ENCODE measurements around the gene FAM118A. TPM values are rescaled to one million over a fixed set of nuclear protein-coding genes. Genes with fewer than 3 reads are reported as not detected.

FAM118A gene
- total and polyA plus RNA-seq, 9 of the 15 experiments (the other 6 are each of a cell fraction or from before 2014, with no cell fraction given), result 17.0 to 223 (median 59.4) TPM

GRCh38 chr22:45265535-45265934 is 44.2 kb upstream of the FAM118A start:
- Histone ChIP-seq H2AFZ (ENCODE audit: low read depth, low read length) (no peak overlapping the region), H3K36me3 (ENCODE audit: control insufficient read depth, insufficient read depth, low read length) (no peaks in the 10 kb centered on the region), H3K9me3 (replicated peaks; ENCODE audit: control insufficient read depth, insufficient read depth, low read depth, low read length) (no peaks in the 10 kb centered on the region), H3K79me2 (ENCODE audit: control insufficient read depth, insufficient read depth, low read length) (no peaks in the 10 kb centered on the region), H4K20me1 (replicated peaks; ENCODE audit: control insufficient read depth, insufficient read depth, low read length) (no peaks in the 10 kb centered on the region), H3K27me3 (ENCODE audit: control insufficient read depth in 2 of 2, insufficient read depth in 2 of 2, low read length in 2 of 2) (peaks cover 0 to 11% of the 10 kb centered on the region in 2 experiments; a peak in 3 of 5 replicates), H3K27ac (ENCODE audit: extremely low read depth, low read depth, low read length) (no peak overlapping the region), H3K4me3 (no peak overlapping the region), H3K4me2 (ENCODE audit: insufficient read depth, low read length) (no peak overlapping the region), H3K4me1 (replicated peaks in 1 of 2; ENCODE audit: control insufficient read depth in 2 of 2, insufficient read depth in 2 of 2, low read length in 2 of 2) (peaks cover 5 to 22% of the 10 kb centered on the region in 2 experiments; a peak in 4 of 5 replicates), H3K9me1 (ENCODE audit: control insufficient read depth, insufficient read depth, low read length) (no peaks in the 10 kb centered on the region), H3K9ac (ENCODE audit: insufficient read depth in 1 of 2, low read depth in 2 of 2, low read length in 2 of 2) (no peak overlapping the region)
- no peak for ATAC-seq
- in situ Hi-C loops (cut with MboI) (loop anchor here (5.0 kb wide), 2 partner anchors 167 to 287 kb away; no protein-coding TSS in a partner anchor), intact Hi-C loops (cut with micrococcal nuclease) (no loop called here)
- ChIA-PET CTCF (ENCODE audit: low intra/inter-chr PET ratio) (interaction anchor here (0.8 kb wide), 1 partner anchor 72 kb away, joined by 3 read pairs; no protein-coding TSS in a partner anchor), POLR2A (interaction anchor here (0.6 kb wide), 1 partner anchor 188 kb away, joined by 3 read pairs; no protein-coding TSS in a partner anchor)
- TF ChIP-seq JUN (IDR thresholded peaks at IDR 0.05; ENCODE audit: borderline replicate concordance, low read depth, low read length) (no peak), JUN (CRISPR knock-in tag; IDR thresholded peaks at IDR 0.05; ENCODE audit: borderline replicate concordance) (no peak), NCOA6 (IDR thresholded peaks at IDR 0.05) (no peak), YBX1 (IDR thresholded peaks at IDR 0.05) (no peak), DMBX1 (CRISPR knock-in tag; IDR thresholded peaks at IDR 0.05; ENCODE audit: borderline replicate concordance) (no peak), USF2 (CRISPR knock-in tag; IDR thresholded peaks at IDR 0.05) (no peak), NR2C2 (CRISPR knock-in tag; IDR thresholded peaks at IDR 0.05) (no peak), NR2C2 (tag; IDR thresholded peaks at IDR 0.05) (no peak), HDGF (IDR thresholded peaks at IDR 0.05) (no peak), ZC3H11A (IDR thresholded peaks at IDR 0.05; ENCODE audit: low read depth, low read length) (no peak), ZNF174 (CRISPR knock-in tag; IDR thresholded peaks at IDR 0.05) (no peak), PRMT5 (CRISPR knock-in tag; IDR thresholded peaks at IDR 0.05) (no peak), ILF3 (IDR thresholded peaks at IDR 0.05; ENCODE audit: borderline replicate concordance) (no peak), MAFF (IDR thresholded peaks at IDR 0.05; ENCODE audit: low read length) (no peak), RBBP5 (IDR thresholded peaks at IDR 0.05; ENCODE audit: borderline replicate concordance, insufficient read depth, low read length, poor library complexity, severe bottlenecking) (no peak), PYGO2 (tag; IDR thresholded peaks at IDR 0.05) (no peak), MTA1 (IDR thresholded peaks at IDR 0.05; ENCODE audit: borderline replicate concordance) (no peak), U2AF2 (optimal IDR thresholded peaks at IDR 0.05; ENCODE audit: low read depth, low read length) (no peak)
- DNase-seq (ENCODE audit: extremely low read depth in 1 of 4, low spot score in 3 of 4), result no peak
- BruUV-seq (replicated peaks), result no TSS peak
- WGBS (ENCODE audit: insufficient coverage, low coverage, missing lambda C conversion rate), result 5% methylated on average over 5 of the region's 7 CpGs
- FAIRE-seq, result no peak

Data from K562 (cell line).